ENCODE measurements around the gene CHD3. TPM values are rescaled to one million over a fixed set of nuclear protein-coding genes. Genes with fewer than 3 reads are reported as not detected.

Gene CHD3
- total RNA-seq, 2 donors from 2014 or later = 80.6 to 171 TPM

DNA sequence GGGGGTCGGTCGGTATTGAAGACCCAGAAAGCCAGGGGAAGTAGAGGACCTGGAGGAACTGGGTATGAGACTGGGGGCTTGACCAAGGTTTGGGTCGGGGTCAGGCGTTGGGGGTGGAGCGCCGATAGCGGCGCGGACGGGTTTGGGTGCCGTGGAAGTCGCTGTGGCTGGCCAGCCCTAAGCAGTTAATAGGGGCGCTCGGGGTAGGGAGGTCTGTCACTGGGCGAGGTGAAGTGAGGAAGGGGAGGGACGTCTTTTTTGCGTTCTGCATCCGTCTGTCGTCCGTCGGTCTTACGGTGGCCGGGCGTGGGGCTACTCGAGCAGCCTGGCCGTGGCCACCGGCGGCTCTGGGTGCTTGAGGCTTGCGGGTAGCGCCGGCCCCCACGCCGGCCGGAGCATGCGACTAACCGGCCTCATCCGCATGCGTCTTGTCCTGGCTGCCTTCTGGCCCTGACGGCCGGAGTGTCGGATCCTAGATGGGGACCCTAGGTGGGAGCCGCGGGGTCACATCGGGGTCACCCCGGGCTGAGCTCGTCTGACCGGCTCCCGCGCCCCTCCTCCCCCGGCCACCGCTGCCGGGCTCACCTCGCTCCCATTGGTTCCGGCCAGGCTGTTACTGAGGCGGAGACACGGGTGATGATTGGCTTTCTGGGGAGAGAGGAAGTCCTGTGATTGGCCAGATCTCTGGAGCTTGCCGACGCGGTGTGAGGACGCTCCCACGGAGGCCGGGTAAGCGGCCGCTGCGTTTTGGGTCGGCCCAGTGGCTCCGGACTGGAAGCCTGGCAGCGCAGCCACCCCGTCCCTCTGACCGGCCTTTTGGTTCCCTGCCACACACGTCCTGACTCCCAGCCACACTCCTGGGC lies 44.1 kb upstream of the CHD3 start:
- no peaks in the 10 kb centered on the region for H3K27me3 ChIP-seq (replicated peaks; ENCODE audit: insufficient read depth)
- H3K4me1 ChIP-seq (ENCODE audit: control insufficient read depth in 1 of 2, low read depth in 2 of 2) = peaks cover 11 to 20% of the 10 kb centered on the region in 2 donors
- H3K27ac ChIP-seq = peak overlapping the region; percentile 98 to 99
- peak overlapping the region; percentile 86 for H3K4me3 ChIP-seq
- DNase-seq (ENCODE audit: low spot score) (peak; percentile 85), ATAC-seq (ENCODE audit: insufficient number of reproducible peaks, low FRiP score, low read depth) (peak; percentile 74)
- H3K9me3 ChIP-seq = no peaks in the 10 kb centered on the region
- TF ChIP-seq, protein P1, sequence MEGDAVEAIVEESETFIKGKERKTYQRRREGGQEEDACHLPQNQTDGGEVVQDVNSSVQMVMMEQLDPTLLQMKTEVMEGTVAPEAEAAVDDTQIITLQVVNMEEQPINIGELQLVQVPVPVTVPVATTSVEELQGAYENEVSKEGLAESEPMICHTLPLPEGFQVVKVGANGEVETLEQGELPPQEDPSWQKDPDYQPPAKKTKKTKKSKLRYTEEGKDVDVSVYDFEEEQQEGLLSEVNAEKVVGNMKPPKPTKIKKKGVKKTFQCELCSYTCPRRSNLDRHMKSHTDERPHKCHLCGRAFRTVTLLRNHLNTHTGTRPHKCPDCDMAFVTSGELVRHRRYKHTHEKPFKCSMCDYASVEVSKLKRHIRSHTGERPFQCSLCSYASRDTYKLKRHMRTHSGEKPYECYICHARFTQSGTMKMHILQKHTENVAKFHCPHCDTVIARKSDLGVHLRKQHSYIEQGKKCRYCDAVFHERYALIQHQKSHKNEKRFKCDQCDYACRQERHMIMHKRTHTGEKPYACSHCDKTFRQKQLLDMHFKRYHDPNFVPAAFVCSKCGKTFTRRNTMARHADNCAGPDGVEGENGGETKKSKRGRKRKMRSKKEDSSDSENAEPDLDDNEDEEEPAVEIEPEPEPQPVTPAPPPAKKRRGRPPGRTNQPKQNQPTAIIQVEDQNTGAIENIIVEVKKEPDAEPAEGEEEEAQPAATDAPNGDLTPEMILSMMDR (IDR thresholded peaks at IDR 0.05) = no peak
- H3K36me3 ChIP-seq = peaks cover 31% of the 10 kb centered on the region

DNA sequence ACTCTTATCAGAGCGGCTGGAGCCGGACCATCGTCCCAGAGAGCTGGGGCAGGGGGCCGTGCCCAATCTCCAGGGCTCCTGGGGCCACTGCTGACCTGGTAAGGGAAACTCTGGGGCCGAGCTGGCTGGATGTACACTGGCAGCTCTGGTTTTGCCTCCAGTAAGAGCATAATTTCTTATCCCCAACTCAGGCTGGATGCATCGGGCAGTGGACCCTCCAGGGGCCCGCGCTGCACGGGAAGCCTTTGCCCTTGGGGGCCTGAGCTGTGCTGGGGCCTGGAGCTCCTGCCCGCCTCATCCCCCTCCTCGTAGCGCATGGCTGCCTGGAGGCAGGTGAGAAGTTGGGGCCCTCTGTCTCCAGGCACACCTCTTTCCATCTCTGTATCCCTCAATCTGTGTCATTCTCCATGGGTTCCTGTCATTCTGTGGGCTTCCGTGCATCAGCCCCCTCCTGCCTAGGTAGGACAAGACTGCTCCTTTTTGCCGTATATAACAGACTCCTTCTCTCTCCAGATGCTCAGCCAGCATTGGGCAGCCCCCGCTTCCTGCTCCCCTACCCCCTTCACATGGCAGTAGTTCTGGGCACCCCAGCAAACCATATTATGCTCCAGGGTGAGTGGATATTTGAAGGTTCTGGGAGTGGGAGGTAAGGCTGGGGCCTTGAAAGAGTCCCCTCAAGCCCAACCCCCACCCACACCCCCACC lies 43.1 kb upstream of the CHD3 start:
- Histone ChIP-seq H3K4me3 (peak overlapping the region; percentile 86), H3K4me1 (ENCODE audit: control insufficient read depth in 1 of 2, low read depth in 2 of 2) (peaks cover 11 to 19% of the 10 kb centered on the region in 2 donors), H3K9me3 (no peaks in the 10 kb centered on the region), H3K27ac (peak overlapping the region; percentile 85 to 98), H3K27me3 (replicated peaks; ENCODE audit: insufficient read depth) (no peaks in the 10 kb centered on the region), H3K36me3 (peaks cover 40% of the 10 kb centered on the region)
- ATAC-seq (ENCODE audit: insufficient number of reproducible peaks, low FRiP score, low read depth) = no peak
- no peak for DNase-seq (ENCODE audit: low spot score)
- TF ChIP-seq, protein P1 (IDR thresholded peaks at IDR 0.05) = no peak

DNA sequence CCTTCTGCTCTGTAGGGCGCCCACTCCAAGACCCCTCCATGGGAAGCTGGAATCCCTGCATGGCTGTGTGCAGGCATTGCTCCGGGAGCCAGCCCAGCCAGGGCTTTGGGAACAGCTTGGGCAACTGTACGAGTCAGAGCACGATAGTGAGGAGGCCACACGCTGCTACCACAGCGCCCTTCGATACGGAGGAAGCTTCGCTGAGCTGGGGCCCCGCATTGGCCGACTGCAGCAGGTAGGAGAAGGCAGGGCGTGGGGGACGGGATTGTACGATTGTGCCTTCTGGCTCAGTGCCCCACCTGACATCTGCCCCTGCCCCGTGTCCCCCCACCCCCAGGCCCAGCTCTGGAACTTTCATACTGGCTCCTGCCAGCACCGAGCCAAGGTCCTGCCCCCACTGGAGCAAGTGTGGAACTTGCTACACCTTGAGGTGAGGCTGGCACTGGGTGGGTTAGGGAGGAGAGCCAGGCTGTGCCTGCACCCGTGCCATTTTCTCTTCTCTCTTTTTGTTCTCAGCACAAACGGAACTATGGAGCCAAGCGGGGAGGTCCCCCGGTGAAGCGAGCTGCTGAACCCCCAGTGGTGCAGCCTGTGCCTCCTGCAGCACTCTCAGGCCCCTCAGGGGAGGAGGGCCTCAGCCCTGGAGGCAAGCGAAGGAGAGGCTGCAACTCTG lies 42.4 kb upstream of the CHD3 start:
- peaks cover 8 to 13% of the 10 kb centered on the region in 2 donors for H3K4me1 ChIP-seq (ENCODE audit: control insufficient read depth in 1 of 2, low read depth in 2 of 2)
- TF ChIP-seq, protein P1 (IDR thresholded peaks at IDR 0.05) = no peak
- H3K27me3 ChIP-seq (replicated peaks; ENCODE audit: insufficient read depth) = no peaks in the 10 kb centered on the region
- no peaks in the 10 kb centered on the region for H3K9me3 ChIP-seq
- no peak overlapping the region for H3K27ac ChIP-seq
- DNase-seq (ENCODE audit: low spot score) = no peak
- H3K36me3 ChIP-seq = peaks cover 42% of the 10 kb centered on the region
- H3K4me3 ChIP-seq = no peak overlapping the region
- no peak for ATAC-seq (ENCODE audit: insufficient number of reproducible peaks, low FRiP score, low read depth)

DNA sequence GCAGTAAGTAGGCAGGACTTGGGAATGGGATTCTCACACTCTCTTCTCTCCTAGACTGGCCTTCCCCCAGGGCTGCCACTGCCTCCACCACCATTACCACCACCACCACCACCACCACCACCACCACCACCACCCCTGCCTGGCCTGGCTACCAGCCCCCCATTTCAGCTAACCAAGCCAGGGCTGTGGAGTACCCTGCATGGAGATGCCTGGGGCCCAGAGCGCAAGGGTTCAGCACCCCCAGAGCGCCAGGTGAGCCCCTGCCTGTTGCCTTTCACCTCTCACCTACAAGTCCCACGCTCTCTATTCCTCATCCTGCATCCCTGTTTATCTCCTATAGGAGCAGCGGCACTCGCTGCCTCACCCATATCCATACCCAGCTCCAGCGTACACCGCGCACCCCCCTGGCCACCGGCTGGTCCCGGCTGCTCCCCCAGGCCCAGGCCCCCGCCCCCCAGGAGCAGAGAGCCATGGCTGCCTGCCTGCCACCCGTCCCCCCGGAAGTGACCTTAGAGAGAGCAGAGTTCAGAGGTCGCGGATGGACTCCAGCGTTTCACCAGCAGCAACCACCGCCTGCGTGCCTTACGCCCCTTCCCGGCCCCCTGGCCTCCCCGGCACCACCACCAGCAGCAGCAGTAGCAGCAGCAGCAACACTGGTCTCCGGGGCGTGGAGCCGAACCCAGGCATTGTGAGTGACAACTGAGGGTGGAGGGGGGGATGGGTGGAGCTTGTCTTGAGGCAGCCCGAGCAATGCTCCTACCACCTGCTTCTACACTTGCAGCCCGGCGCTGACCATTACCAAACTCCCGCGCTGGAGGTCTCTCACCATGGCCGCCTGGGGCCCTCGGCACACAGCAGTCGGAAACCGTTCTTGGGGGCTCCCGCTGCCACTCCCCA lies 41.6 kb upstream of the CHD3 start:
- Histone ChIP-seq H3K27me3 (replicated peaks; ENCODE audit: insufficient read depth) (no peaks in the 10 kb centered on the region), H3K9me3 (no peaks in the 10 kb centered on the region), H3K4me1 (ENCODE audit: control insufficient read depth in 1 of 2, low read depth in 2 of 2) (peaks cover 7 to 16% of the 10 kb centered on the region in 2 donors), H3K36me3 (peaks cover 42% of the 10 kb centered on the region), H3K4me3 (no peak overlapping the region), H3K27ac (no peak overlapping the region)
- DNase-seq (ENCODE audit: low spot score) = no peak
- ATAC-seq (ENCODE audit: insufficient number of reproducible peaks, low FRiP score, low read depth) = no peak
- TF ChIP-seq, protein P1 (IDR thresholded peaks at IDR 0.05) = no peak
